ENCODE data around the gene UNC45A. TPM values are rescaled to one million over a fixed set of nuclear protein-coding genes. Genes with fewer than 3 reads are reported as not detected.

UNC45A gene
- total RNA-seq, 1 experiment from 2014 or later: 101 TPM

GRCh38 chr15:90954712-90955623 is 19.9 kb downstream of the UNC45A start, which contains the start of gene RCCD1 (continued):
- TF ChIP-seq, protein P1, sequence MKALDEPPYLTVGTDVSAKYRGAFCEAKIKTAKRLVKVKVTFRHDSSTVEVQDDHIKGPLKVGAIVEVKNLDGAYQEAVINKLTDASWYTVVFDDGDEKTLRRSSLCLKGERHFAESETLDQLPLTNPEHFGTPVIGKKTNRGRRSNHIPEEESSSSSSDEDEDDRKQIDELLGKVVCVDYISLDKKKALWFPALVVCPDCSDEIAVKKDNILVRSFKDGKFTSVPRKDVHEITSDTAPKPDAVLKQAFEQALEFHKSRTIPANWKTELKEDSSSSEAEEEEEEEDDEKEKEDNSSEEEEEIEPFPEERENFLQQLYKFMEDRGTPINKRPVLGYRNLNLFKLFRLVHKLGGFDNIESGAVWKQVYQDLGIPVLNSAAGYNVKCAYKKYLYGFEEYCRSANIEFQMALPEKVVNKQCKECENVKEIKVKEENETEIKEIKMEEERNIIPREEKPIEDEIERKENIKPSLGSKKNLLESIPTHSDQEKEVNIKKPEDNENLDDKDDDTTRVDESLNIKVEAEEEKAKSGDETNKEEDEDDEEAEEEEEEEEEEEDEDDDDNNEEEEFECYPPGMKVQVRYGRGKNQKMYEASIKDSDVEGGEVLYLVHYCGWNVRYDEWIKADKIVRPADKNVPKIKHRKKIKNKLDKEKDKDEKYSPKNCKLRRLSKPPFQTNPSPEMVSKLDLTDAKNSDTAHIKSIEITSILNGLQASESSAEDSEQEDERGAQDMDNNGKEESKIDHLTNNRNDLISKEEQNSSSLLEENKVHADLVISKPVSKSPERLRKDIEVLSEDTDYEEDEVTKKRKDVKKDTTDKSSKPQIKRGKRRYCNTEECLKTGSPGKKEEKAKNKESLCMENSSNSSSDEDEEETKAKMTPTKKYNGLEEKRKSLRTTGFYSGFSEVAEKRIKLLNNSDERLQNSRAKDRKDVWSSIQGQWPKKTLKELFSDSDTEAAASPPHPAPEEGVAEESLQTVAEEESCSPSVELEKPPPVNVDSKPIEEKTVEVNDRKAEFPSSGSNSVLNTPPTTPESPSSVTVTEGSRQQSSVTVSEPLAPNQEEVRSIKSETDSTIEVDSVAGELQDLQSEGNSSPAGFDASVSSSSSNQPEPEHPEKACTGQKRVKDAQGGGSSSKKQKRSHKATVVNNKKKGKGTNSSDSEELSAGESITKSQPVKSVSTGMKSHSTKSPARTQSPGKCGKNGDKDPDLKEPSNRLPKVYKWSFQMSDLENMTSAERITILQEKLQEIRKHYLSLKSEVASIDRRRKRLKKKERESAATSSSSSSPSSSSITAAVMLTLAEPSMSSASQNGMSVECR (CRISPR knock-in tag; IDR thresholded peaks at IDR 0.05; ENCODE audit: borderline replicate concordance): peak; percentile 86
- TF ChIP-seq SMAD3 (CRISPR knock-in tag; IDR thresholded peaks at IDR 0.05; ENCODE audit: borderline replicate concordance): 0 out of 2 replicates have a peak, but pooled peaks have one; percentile 53
- TF ChIP-seq ESRRA (CRISPR knock-in tag; IDR thresholded peaks at IDR 0.05; ENCODE audit: borderline replicate concordance): peak; percentile 85
- no peak for TF ChIP-seq KAT7 (CRISPR knock-in tag; IDR thresholded peaks at IDR 0.05; ENCODE audit: borderline replicate concordance)
- TF ChIP-seq ATF1 (CRISPR knock-in tag; IDR thresholded peaks at IDR 0.05): 0 out of 2 replicates have a peak, but pooled peaks have one; percentile 70
- TF ChIP-seq TEAD1 (CRISPR knock-in tag; IDR thresholded peaks at IDR 0.05): peak; percentile 34; the same call in 1 of the 2 replicates
- no peak for TF ChIP-seq ATF6 (CRISPR knock-in tag; IDR thresholded peaks at IDR 0.05)
- TF ChIP-seq ZNF416 (CRISPR knock-in tag; IDR thresholded peaks at IDR 0.05): no peak; the same call in 1 of the 2 replicates
- TF ChIP-seq JUN (CRISPR knock-in tag; IDR thresholded peaks at IDR 0.05): no peak
- TF ChIP-seq, protein P2, sequence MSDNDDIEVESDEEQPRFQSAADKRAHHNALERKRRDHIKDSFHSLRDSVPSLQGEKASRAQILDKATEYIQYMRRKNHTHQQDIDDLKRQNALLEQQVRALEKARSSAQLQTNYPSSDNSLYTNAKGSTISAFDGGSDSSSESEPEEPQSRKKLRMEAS (CRISPR knock-in tag; IDR thresholded peaks at IDR 0.05): peak; percentile 93
- peak; percentile 83 for TF ChIP-seq EMX1 (CRISPR knock-in tag; IDR thresholded peaks at IDR 0.05)
- TF ChIP-seq, protein P3, sequence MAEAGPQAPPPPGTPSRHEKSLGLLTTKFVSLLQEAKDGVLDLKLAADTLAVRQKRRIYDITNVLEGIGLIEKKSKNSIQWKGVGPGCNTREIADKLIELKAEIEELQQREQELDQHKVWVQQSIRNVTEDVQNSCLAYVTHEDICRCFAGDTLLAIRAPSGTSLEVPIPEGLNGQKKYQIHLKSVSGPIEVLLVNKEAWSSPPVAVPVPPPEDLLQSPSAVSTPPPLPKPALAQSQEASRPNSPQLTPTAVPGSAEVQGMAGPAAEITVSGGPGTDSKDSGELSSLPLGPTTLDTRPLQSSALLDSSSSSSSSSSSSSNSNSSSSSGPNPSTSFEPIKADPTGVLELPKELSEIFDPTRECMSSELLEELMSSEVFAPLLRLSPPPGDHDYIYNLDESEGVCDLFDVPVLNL (CRISPR knock-in tag; IDR thresholded peaks at IDR 0.05; ENCODE audit: borderline replicate concordance, low read depth): peak; percentile 94
- TF ChIP-seq GRHL2 (CRISPR knock-in tag; IDR thresholded peaks at IDR 0.05; ENCODE audit: insufficient replicate concordance, severe bottlenecking): no peak
- TF ChIP-seq CREB1 (CRISPR knock-in tag; IDR thresholded peaks at IDR 0.05): no peak
- TF ChIP-seq MYBL2 (CRISPR knock-in tag; IDR thresholded peaks at IDR 0.05): peak; percentile 95
- TF ChIP-seq RELA (CRISPR knock-in tag; IDR thresholded peaks at IDR 0.05; ENCODE audit: borderline replicate concordance): no peak
- TF ChIP-seq, protein P4, sequence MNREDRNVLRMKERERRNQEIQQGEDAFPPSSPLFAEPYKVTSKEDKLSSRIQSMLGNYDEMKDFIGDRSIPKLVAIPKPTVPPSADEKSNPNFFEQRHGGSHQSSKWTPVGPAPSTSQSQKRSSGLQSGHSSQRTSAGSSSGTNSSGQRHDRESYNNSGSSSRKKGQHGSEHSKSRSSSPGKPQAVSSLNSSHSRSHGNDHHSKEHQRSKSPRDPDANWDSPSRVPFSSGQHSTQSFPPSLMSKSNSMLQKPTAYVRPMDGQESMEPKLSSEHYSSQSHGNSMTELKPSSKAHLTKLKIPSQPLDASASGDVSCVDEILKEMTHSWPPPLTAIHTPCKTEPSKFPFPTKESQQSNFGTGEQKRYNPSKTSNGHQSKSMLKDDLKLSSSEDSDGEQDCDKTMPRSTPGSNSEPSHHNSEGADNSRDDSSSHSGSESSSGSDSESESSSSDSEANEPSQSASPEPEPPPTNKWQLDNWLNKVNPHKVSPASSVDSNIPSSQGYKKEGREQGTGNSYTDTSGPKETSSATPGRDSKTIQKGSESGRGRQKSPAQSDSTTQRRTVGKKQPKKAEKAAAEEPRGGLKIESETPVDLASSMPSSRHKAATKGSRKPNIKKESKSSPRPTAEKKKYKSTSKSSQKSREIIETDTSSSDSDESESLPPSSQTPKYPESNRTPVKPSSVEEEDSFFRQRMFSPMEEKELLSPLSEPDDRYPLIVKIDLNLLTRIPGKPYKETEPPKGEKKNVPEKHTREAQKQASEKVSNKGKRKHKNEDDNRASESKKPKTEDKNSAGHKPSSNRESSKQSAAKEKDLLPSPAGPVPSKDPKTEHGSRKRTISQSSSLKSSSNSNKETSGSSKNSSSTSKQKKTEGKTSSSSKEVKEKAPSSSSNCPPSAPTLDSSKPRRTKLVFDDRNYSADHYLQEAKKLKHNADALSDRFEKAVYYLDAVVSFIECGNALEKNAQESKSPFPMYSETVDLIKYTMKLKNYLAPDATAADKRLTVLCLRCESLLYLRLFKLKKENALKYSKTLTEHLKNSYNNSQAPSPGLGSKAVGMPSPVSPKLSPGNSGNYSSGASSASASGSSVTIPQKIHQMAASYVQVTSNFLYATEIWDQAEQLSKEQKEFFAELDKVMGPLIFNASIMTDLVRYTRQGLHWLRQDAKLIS (CRISPR knock-in tag; IDR thresholded peaks at IDR 0.05; ENCODE audit: borderline replicate concordance): no peak
- TF ChIP-seq CBFB (CRISPR knock-in tag; IDR thresholded peaks at IDR 0.05; ENCODE audit: low read depth): no peak
- no peak for TF ChIP-seq OVOL2 (CRISPR knock-in tag; IDR thresholded peaks at IDR 0.05; ENCODE audit: borderline replicate concordance)
- TF ChIP-seq NFYB (CRISPR knock-in tag; conservative IDR thresholded peaks at IDR 0.05; ENCODE audit: low read depth): peak; percentile 68
- no peak for TF ChIP-seq RORB (CRISPR knock-in tag; IDR thresholded peaks at IDR 0.05)
- TF ChIP-seq NR2C2 (CRISPR knock-in tag; IDR thresholded peaks at IDR 0.05): no peak
- no peak for TF ChIP-seq SOX15 (CRISPR knock-in tag; IDR thresholded peaks at IDR 0.05)
- TF ChIP-seq, protein P5, sequence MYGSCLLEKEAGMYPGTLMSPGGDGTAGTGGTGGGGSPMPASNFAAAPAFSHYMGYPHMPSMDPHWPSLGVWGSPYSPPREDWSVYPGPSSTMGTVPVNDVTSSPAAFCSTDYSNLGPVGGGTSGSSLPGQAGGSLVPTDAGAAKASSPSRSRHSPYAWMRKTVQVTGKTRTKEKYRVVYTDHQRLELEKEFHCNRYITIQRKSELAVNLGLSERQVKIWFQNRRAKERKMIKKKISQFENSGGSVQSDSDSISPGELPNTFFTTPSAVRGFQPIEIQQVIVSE (CRISPR knock-in tag; IDR thresholded peaks at IDR 0.05; ENCODE audit: borderline replicate concordance): no peak
- TF ChIP-seq NFE2L1 (CRISPR knock-in tag; IDR thresholded peaks at IDR 0.05): peak; percentile 54; the same call in 1 of the 2 replicates

All from WTC11 (cell line).